ENCODE measurements around the gene LSG1.

DNA sequence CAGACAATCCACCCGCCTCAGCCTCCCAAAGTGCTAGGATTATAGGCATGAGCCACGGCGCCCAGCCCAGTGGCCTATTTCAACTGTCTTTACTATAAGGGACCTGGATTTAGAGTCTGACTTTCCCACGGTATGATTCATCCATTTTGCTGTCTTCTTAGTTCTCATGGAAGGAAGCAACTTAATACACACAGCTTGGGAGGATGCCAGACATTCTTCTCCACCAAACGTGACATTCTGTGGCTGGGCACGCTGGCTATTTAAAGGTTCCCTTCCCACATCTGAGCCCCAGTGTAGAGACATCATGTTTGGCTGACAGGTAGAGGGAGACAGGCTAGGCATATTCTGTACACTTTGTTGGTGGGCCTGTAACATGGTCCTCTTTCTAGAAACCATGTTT, 39.9 kb upstream of the LSG1 start:
- TF ChIP-seq GATA2 (IDR thresholded peaks at IDR 0.05; ENCODE audit: low read depth, low read length) (no peak), GATA3 (IDR thresholded peaks at IDR 0.05; ENCODE audit: low read depth, low read length) (no peak)
